GM06990 (cell line): ENCODE results near the gene DMRT1.
A peak's percentile ranks its signal among the peaks of the same experiment; 100 is the strongest.

Experiments used
- DNase-seq: peaks from one replicate; pipeline ENCODE4 v3.0.0-alpha.2; 2011; ENCODE audit not compliant: insufficient read length; ENCODE audit errors: extremely low read depth
- H3K27me3 ChIP-seq: replicated peaks from 2 replicates; pipeline ENCODE4 v1.6.0; 2011; ENCODE audit warnings: low read length; ENCODE audit not compliant: control insufficient read depth, insufficient read depth
- H3K36me3 ChIP-seq: 2 replicates; pipeline ENCODE4 v1.5.1; 2011; ENCODE audit warnings: low read length; ENCODE audit not compliant: control insufficient read depth, insufficient read depth
- H3K4me3 ChIP-seq: replicated peaks from 2 replicates; pipeline ENCODE4 v1.5.1; 2011; ENCODE audit warnings: low read depth, mild to moderate bottlenecking, control low read depth, low read length
- CTCF ChIP-seq: IDR thresholded peaks from 2 replicates; pipeline ENCODE4 v1.5.1; 2011; ENCODE audit warnings: low read length, control low read depth, mild to moderate bottlenecking, inconsistent platforms; ENCODE audit not compliant: insufficient read depth, poor library complexity, severe bottlenecking

Gene DMRT1

GRCh38 chr9:974031-974995 is 132.8 kb downstream of the DMRT1 start:
- H3K27me3 ChIP-seq: peaks cover 7% of the 10 kb centered on the region
- no peak for TF ChIP-seq CTCF
- no peak for DNase-seq
- H3K4me3 ChIP-seq: no peak overlapping the region
- H3K36me3 ChIP-seq: no peaks in the 10 kb centered on the region

GRCh38 chr9:974996-975739 is 133.7 kb downstream of the DMRT1 start:
- no peak for TF ChIP-seq CTCF
- H3K36me3 ChIP-seq: no peaks in the 10 kb centered on the region
- H3K4me3 ChIP-seq: no peak overlapping the region
- peaks cover 7% of the 10 kb centered on the region for H3K27me3 ChIP-seq
- no peak for DNase-seq

- no peak overlapping the region for H3K4me3 ChIP-seq
- H3K36me3 ChIP-seq: no peaks in the 10 kb centered on the region
- H3K27me3 ChIP-seq: peaks cover 7% of the 10 kb centered on the region
Observed at GRCh38 chr9:975740-976257, 134.3 kb downstream of the DMRT1 start.

GRCh38 chr9:976258-976942 is 134.9 kb downstream of the DMRT1 start, which contains the start of gene DMRT3:
DMRT3 (plus strand) TSS chr9:976655; CDS start chr9:977002, 347 bp downstream.
- Histone ChIP-seq H3K27me3 (peaks cover 7% of the 10 kb centered on the region), H3K4me3 (no peak within 1 kb of the TSS), H3K36me3 (no peaks in the 10 kb centered on the region)
- DNase-seq: no peak
- peak; percentile 8 for TF ChIP-seq CTCF

More at GRCh38 chr9:975740-976257, 134.3 kb downstream of the DMRT1 start:
- TF ChIP-seq CTCF: no peak
- DNase-seq: no peak

- DNase-seq: peak; percentile 41
- Histone ChIP-seq H3K4me3 (no peak overlapping the region), H3K27me3 (peaks cover 7% of the 10 kb centered on the region), H3K36me3 (no peaks in the 10 kb centered on the region)
- no peak for TF ChIP-seq CTCF
Observed at GRCh38 chr9:976943-977837, 135.7 kb downstream of the DMRT1 start.
